GM18907 (cell line): ENCODE measurements around the gene SIK3.

Experiments
- ATAC-seq: cut with Tn5 transposase; IDR thresholded peaks from one replicate; pipeline ENCODE4 v1.9.1; 2021; ENCODE audit warnings: mild to moderate bottlenecking, moderate library complexity; ENCODE audit not compliant: unreplicated experiment

Gene SIK3

GRCh38 chr11:116973270-116973669 lies 125.0 kb downstream of the SIK3 start:
- no peak for ATAC-seq

- no peak for ATAC-seq
Measured at GRCh38 chr11:116972691-116973090, 125.5 kb downstream of the SIK3 start.

GRCh38 chr11:116970485-116971292 lies 127.5 kb downstream of the SIK3 start:
- ATAC-seq: no peak

GRCh38 chr11:116969694-116970093 lies 128.5 kb downstream of the SIK3 start:
- ATAC-seq: no peak

GRCh38 chr11:116964269-116964668 lies 134.0 kb downstream of the SIK3 start:
- no peak for ATAC-seq

- ATAC-seq: no peak
Measured at GRCh38 chr11:116963813-116964212, 134.4 kb downstream of the SIK3 start.

GRCh38 chr11:116962108-116962507 lies 136.1 kb downstream of the SIK3 start:
- no peak for ATAC-seq

- ATAC-seq: no peak
Measured at GRCh38 chr11:116960930-116961329, 137.3 kb downstream of the SIK3 start.

- ATAC-seq: no peak
Measured at GRCh38 chr11:116958246-116958645, 140.0 kb downstream of the SIK3 start.

- ATAC-seq: no peak
Measured at GRCh38 chr11:116955949-116956348, 142.3 kb downstream of the SIK3 start.

- no peak for ATAC-seq
Measured at GRCh38 chr11:116955548-116955947, 142.7 kb downstream of the SIK3 start.

GRCh38 chr11:116953530-116954285 lies 144.5 kb downstream of the SIK3 start:
- ATAC-seq: no peak

- no peak for ATAC-seq
Measured at GRCh38 chr11:116951762-116952161, 146.5 kb downstream of the SIK3 start.

- no peak for ATAC-seq
Measured at GRCh38 chr11:116950210-116950609, 148.0 kb downstream of the SIK3 start.

- ATAC-seq: no peak
Measured at GRCh38 chr11:116948391-116948790, 149.8 kb downstream of the SIK3 start.

- no peak for ATAC-seq
Measured at GRCh38 chr11:116946414-116946813, 151.8 kb downstream of the SIK3 start.

- no peak for ATAC-seq
Measured at GRCh38 chr11:116939499-116939898, 158.7 kb downstream of the SIK3 start.

GRCh38 chr11:116938471-116939070 lies 159.7 kb downstream of the SIK3 start:
- ATAC-seq: no peak

GRCh38 chr11:116936754-116937446 lies 161.3 kb downstream of the SIK3 start:
- no peak for ATAC-seq

GRCh38 chr11:116935514-116935913 lies 162.7 kb downstream of the SIK3 start:
- no peak for ATAC-seq

- ATAC-seq: no peak
Measured at GRCh38 chr11:116935089-116935488, 163.1 kb downstream of the SIK3 start.
